T-helper 2 cell treated with Interferon-gamma antibody and Interleukin-4, amounts not matched to agents 5 μg/mL and 100 μg/mL, for 36 hours (primary cell): ENCODE measurements around the gene TMEM176A.

Source experiments
- DNase-seq: peaks from one replicate; pipeline ENCODE4 v3.0.0; 2021; ENCODE audit warnings: low spot score
- H3K27ac Mint-ChIP-seq: one replicate; pipeline ENCODE4 v1.8.0; 2021; ENCODE audit warnings: mild to moderate bottlenecking, mixed read lengths
- H3K27me3 Mint-ChIP-seq: one replicate; pipeline ENCODE4 v1.8.0; 2021; ENCODE audit warnings: low read depth, mixed read lengths
- H3K36me3 Mint-ChIP-seq: one replicate; pipeline ENCODE4 v1.8.0; 2021; ENCODE audit warnings: low read depth, mixed read lengths
- H3K4me1 Mint-ChIP-seq: one replicate; pipeline ENCODE4 v1.8.0; 2021; ENCODE audit warnings: low read depth, mixed read lengths
- H3K4me3 Mint-ChIP-seq: one replicate; pipeline ENCODE4 v1.8.0; 2022; ENCODE audit warnings: mild to moderate bottlenecking, moderate library complexity, mixed read lengths
- H3K9me3 Mint-ChIP-seq: one replicate; pipeline ENCODE4 v1.8.0; 2021; ENCODE audit warnings: mixed read lengths

Gene TMEM176A

DNA sequence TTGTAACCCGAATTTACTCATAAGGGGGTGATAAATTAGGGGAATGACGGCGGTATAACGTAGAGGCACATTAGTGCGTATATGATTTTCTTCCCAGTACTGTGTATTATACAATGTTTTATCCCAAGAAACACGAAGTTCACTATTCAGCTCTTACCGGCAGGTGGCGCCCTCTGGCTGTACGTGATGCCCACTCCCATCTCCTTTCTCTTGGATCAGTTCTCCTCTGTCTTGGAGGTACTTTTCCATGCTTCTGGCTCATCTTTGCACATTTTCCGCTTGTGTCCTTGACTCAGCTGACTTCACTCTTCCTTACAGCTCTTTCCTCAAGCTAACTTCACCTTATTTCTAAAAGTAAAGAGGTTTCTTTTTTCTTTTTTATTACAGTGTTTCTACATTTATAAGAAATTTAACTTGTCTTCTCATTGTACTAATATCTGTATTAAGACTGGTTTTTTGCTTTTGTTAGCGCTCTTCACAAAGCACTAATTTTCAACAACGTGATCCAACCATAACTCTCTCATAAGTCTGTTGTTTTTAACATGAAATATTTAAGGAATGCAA, 21.7 kb upstream of the TMEM176A start:
- Mint-ChIP-seq H3K4me1 (peaks cover 4% of the 10 kb centered on the region), H3K36me3 (no peaks in the 10 kb centered on the region), H3K27ac (no peak overlapping the region), H3K27me3 (peaks cover 41% of the 10 kb centered on the region), H3K4me3 (no peak overlapping the region), H3K9me3 (peaks cover 5% of the 10 kb centered on the region)
- peak; percentile 62 for DNase-seq

DNA sequence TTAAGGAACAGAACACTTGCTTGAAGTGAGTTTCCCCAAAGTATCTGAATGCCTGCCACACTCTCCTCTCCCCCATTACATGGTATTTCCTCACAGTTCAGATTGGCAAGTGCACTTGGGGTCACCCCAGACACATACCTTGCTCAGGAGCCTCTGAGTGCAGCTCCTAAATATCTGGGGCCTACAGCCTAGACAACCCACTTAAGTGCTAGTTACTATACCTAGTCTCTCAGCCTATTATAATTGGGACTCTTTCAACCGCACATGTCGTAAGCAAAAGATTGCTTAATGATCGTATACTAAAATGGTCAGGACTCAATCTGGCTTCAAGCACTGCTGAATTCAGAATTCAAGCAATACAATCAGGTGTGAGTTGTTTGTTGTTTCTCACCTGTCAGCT, 20.3 kb upstream of the TMEM176A start:
- H3K9me3 Mint-ChIP-seq, result no peaks in the 10 kb centered on the region
- H3K27me3 Mint-ChIP-seq, result peaks cover 32% of the 10 kb centered on the region
- DNase-seq, result no peak
- peaks cover 4% of the 10 kb centered on the region for H3K4me1 Mint-ChIP-seq
- no peak overlapping the region for H3K27ac Mint-ChIP-seq
- no peaks in the 10 kb centered on the region for H3K36me3 Mint-ChIP-seq
- no peak overlapping the region for H3K4me3 Mint-ChIP-seq

DNA sequence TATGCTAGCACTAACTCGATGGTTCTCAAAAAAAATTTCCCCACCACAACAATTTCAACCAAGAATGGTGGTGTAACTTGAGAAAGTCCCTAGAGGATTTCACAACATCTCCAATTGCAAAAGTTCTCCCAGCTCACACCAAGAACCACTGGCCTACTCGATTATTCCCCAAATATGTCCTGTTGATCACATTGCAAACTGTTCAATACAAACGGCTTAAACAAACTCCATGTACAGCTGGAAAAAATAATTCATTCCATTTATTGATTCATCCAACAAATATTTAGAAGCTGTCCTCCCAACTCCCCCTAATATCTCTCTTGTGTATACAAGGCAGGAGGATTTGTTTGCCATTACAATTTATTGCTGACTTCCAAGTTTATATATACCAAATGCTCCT, 19.5 kb upstream of the TMEM176A start:
- no peak overlapping the region for H3K4me3 Mint-ChIP-seq
- peaks cover 6% of the 10 kb centered on the region for H3K4me1 Mint-ChIP-seq
- H3K36me3 Mint-ChIP-seq, result no peaks in the 10 kb centered on the region
- no peak overlapping the region for H3K27ac Mint-ChIP-seq
- no peaks in the 10 kb centered on the region for H3K9me3 Mint-ChIP-seq
- H3K27me3 Mint-ChIP-seq, result peaks cover 32% of the 10 kb centered on the region
- no peak for DNase-seq

DNA sequence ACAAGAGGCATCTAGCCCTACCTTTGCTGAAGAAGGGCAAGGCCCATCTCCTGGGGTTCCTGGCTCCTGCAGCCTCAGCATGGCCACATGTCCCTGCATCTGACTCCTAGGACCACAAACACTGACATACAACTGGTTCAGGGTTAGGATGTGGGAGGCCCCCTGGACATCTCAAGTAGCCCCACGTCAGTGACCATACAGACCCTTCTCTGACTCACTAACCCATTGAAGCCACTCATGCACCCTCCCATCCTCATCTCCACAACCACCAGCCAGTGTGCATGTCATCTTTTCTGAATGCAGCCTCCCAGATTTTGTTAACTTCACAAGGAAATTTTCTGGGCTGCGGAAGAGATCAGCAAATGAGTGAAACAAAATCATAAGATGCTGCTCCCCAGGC, 18.6 kb upstream of the TMEM176A start:
- peaks cover 6% of the 10 kb centered on the region for H3K4me1 Mint-ChIP-seq

DNA sequence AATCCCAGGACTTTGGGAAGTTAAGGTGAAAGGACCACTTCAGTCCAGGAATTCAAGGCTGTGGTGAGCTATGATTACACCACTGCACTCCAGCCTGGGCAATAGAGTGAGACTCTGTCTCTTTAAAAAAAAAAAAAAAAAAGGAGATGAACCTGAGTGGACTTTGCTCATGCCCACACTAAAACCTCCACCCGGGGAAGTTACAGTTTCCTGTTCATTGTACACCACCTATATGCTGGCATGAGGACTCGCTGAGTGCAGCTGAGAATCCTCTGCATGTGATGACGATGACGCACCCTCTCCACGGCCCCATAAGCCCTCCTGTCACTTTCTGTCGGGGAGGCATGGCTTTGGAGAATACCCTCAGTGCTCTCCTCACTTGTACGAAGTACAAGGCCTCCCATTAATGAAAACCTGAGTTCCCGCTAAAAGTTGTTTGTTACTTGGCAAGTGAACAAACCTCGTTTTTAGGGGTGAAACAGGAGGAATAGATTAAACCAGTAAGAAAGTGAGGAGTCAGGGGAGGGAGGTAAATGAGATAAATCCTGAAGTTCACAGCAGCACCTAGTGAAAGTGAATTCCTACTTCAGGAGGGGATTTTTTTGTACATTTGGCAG, 16.3 kb upstream of the TMEM176A start:
- no peak for DNase-seq
- H3K4me1 Mint-ChIP-seq, result peaks cover 2% of the 10 kb centered on the region
- H3K4me3 Mint-ChIP-seq, result no peak overlapping the region
- H3K36me3 Mint-ChIP-seq, result no peaks in the 10 kb centered on the region
- no peaks in the 10 kb centered on the region for H3K9me3 Mint-ChIP-seq
- no peak overlapping the region for H3K27ac Mint-ChIP-seq
- H3K27me3 Mint-ChIP-seq, result peaks cover 25% of the 10 kb centered on the region

More for the DNA sequence above, 18.6 kb upstream of the TMEM176A start:
- H3K27ac Mint-ChIP-seq, result no peak overlapping the region
- no peak for DNase-seq
- H3K9me3 Mint-ChIP-seq, result no peaks in the 10 kb centered on the region
- no peaks in the 10 kb centered on the region for H3K36me3 Mint-ChIP-seq
- H3K27me3 Mint-ChIP-seq, result peaks cover 28% of the 10 kb centered on the region
- no peak overlapping the region for H3K4me3 Mint-ChIP-seq

DNA sequence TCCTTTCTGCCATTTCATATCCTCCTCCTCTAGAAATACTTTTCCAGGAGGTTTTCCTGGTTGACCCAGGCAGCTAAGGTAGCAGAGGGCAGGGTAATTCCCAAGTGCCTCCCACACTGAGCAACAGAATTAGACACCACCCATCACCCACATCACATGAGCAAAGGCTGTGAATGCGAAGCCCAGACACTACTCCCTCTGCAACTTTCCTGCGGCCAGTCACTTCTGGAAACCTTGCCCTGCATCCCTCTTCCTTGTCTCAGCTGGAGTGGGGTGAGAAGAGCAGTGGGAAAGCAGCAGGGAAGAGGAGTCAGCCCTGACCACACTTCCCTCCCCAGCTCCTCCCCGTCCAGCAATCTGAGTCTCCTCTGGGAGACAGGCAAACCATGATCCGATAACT, 15.6 kb upstream of the TMEM176A start:
- H3K27ac Mint-ChIP-seq, result no peak overlapping the region
- H3K4me1 Mint-ChIP-seq, result peaks cover 2% of the 10 kb centered on the region
- DNase-seq, result no peak
- no peaks in the 10 kb centered on the region for H3K9me3 Mint-ChIP-seq
- H3K27me3 Mint-ChIP-seq, result peaks cover 25% of the 10 kb centered on the region
- no peak overlapping the region for H3K4me3 Mint-ChIP-seq
- no peaks in the 10 kb centered on the region for H3K36me3 Mint-ChIP-seq

DNA sequence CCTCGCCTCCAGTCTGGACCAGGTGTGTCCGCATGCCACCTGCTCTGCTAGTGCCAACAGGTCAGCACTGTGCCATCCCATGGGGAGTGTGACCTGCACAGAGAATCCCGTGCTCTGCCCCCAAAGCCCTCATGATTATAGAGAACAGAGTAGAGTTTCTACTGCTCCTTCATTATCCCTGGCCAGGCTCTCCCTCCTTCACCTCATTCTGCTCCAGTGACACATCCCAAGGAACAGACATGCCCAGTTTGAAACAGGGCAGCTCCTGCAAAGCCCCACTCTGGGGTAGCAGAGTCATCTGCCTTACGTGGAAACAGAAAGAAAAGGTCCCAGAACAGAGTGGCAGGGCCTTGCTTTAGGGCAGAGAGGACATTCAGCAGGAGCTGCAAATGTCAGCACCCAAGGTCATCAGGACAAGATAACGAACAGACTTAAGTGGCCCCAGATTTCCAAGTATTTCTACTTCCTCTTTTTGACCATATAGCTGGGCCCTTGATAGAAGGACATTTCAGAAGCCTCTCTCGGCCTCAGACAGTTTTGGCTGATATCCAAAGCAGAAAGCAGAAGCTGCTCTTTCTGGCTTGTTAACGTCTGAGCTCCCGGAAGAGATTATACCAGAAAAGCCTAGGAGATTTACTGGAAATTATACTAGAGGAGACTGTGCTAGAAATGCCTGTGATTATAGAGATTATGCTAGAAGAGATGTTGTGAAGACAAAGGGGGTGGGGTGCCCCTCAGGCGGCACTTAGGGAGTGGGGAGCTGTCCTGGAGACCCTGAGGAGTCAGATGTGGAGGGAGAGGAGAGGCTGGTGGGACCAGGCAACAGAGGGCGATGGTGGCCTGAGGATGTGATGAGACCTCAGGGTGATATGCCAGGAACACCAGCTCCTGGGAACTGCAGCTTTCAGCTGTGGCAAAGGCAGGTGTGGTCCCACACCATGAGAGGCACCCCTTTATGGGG, 13.0 kb upstream of the TMEM176A start:
- H3K4me1 Mint-ChIP-seq, result peaks cover 2% of the 10 kb centered on the region
- H3K36me3 Mint-ChIP-seq, result no peaks in the 10 kb centered on the region
- no peak for DNase-seq
- H3K27me3 Mint-ChIP-seq, result peaks cover 25% of the 10 kb centered on the region
- H3K27ac Mint-ChIP-seq, result no peak overlapping the region
- H3K4me3 Mint-ChIP-seq, result no peak overlapping the region
- no peaks in the 10 kb centered on the region for H3K9me3 Mint-ChIP-seq

DNA sequence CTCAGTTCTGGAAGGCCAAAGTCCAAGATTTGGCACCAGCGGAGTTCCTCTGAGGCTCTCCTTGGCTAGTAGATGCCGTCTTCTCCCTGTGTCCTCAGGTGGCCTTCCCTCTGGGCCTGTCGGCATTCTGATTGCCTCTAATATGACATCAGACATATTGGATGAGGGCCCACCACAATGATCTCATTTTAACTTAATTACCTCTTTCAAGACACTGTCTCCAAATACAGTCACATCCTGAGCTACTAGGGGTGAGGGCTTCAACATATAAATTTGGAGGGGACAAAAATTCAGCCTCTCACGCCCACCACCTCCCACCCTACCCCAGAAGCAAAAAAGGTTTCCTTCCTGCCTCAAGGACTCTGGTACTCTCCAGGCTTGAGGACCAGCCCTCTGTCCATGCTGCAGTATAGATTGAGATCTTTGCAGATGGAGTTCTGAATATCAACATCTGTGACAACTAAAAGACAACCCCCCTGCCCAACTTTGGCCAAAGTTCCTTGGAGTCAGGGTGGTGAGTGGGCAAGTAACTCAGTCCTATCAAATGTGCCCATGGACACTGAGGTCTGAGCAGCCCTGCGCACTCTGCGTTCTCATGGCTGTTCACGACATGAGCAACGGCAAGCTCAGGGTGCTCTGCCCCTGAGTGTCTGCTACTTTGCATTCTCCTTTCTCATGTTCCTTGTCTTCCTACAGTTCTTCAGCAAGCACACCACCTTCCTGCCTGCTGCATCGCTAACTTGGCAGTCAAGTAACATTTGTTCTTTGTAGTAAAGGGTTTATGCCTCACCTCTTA, 11.9 kb upstream of the TMEM176A start:
- H3K36me3 Mint-ChIP-seq, result no peaks in the 10 kb centered on the region
- no peak overlapping the region for H3K27ac Mint-ChIP-seq
- DNase-seq, result no peak
- peaks cover 23% of the 10 kb centered on the region for H3K27me3 Mint-ChIP-seq
- peaks cover 2% of the 10 kb centered on the region for H3K4me1 Mint-ChIP-seq
- no peak overlapping the region for H3K4me3 Mint-ChIP-seq
- H3K9me3 Mint-ChIP-seq, result no peaks in the 10 kb centered on the region

DNA sequence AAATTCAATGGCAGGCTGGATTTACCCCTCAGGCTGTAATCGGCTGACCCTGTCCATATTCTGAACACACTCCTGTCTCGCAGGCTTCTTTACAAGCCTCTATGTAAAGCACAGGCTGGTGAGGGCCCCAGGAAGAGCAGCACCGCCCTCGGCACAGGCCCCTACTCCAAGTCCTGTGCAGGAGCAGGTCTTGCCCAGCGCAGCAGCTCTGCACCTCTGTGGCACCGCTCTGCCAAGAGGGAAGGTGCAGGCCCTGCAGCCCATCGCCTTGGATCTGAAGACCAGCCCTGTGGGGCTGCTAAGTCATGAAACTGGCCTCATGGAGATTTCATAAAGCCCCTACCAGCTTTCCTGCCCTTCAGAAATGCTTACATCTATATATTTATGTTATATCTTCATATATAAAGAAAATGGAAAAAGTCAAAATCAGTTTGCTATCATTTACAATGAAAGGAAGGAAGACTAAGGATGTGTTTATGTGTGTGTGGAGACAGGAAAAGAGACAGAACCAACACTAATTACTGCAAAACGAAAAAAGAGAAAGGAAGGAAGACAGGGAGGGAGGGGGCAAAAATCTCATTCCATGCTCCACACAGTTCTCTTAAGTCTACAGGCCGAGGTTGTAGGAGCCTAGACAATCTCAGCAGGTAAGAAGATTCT, 10.0 kb upstream of the TMEM176A start:
- no peaks in the 10 kb centered on the region for H3K9me3 Mint-ChIP-seq
- H3K27me3 Mint-ChIP-seq, result peaks cover 22% of the 10 kb centered on the region
- DNase-seq, result no peak
- no peak overlapping the region for H3K27ac Mint-ChIP-seq
- no peaks in the 10 kb centered on the region for H3K36me3 Mint-ChIP-seq
- H3K4me3 Mint-ChIP-seq, result no peak overlapping the region
- H3K4me1 Mint-ChIP-seq, result peaks cover 2% of the 10 kb centered on the region

DNA sequence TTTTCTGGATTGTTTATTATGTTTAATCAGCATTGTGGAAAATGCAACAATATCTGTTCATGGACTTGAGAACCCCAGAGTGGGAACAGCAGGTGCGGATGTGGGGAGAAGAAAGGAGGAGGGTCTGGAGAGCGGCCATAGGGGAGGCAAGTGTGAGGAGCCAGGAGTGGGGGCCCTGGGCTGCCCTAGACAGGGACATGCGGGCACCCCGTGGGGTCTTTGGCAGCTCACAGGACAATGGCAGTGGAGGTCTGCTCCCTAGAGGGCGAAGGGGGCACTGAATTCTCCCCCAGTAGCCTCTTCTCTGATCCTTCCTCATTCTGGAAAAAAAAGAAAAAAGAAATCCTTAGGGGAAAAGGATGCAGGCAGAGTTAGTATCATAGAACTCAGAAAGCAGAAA, 9.3 kb upstream of the TMEM176A start:
- Mint-ChIP-seq H3K4me3 (no peak overlapping the region), H3K4me1 (no peaks in the 10 kb centered on the region), H3K9me3 (no peaks in the 10 kb centered on the region), H3K27ac (no peak overlapping the region), H3K36me3 (no peaks in the 10 kb centered on the region), H3K27me3 (peaks cover 23% of the 10 kb centered on the region)
- no peak for DNase-seq

DNA sequence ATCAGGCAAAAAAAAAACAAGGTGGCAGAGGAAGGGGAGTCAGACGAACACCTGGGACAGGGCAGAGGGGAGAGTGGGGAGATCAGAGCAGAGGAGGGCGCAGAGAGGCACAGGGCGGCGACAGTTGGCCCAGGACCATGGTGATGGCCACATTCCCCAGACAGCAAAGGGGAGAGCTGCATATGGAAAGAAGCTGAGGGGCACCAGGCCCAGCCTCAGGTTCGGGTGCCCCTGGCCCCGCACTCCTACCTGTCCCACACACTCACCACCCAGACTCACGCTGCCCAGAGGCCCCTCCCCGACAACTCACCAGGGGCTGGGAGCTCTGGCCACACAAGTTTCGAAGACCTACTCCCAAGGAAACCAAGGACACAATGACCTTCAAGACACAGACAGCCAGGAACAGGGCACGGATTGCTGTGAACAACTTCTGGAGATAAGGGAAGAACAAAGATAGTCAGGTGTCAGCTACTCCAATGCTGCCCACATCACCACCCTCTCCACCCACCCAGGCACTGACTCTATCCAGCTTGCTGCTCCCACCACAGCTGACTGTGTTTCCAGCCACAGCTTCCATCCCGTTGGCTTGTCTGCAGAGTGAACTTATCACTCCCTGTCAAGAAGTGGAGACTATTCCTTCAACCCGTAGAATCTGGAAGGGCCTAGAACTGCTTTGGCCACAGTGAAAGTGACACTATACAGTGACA, 8.7 kb upstream of the TMEM176A start:
- Mint-ChIP-seq H3K27ac (no peak overlapping the region), H3K4me1 (no peaks in the 10 kb centered on the region), H3K4me3 (no peak overlapping the region), H3K9me3 (no peaks in the 10 kb centered on the region), H3K36me3 (no peaks in the 10 kb centered on the region), H3K27me3 (peaks cover 25% of the 10 kb centered on the region)
- DNase-seq, result no peak

DNA sequence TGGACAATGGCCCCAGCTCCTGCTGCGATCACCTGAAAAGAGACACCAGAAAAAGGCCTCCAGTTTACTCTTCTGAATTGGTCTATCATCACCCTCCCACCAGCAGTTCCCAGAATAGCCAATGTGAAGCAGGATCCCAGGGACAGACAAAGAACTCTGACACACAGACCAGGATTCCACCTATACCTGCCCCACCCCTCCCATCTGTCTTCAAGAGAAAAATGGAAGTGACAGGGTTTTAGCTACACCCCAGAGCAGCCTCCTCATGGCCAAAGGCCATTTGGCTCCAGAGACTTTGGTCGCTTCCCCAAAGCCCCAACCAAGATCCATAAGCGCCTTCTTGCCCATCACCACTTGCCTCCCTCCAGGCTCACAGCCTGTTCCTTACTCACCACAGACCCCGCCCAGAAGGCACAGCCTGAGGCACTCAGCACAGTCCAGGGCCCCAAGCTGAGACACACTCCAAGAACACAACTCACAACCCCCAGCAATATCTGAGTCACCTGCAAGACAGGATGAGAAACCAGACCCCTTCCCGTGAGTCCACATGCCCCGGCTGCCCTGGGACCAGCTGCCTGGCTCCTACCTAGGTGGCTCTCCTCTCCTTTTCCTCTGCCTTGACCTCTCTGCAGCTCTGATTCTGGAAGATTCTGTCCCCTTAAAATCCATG, 6.9 kb upstream of the TMEM176A start:
- H3K4me1 Mint-ChIP-seq, result no peaks in the 10 kb centered on the region
- no peaks in the 10 kb centered on the region for H3K9me3 Mint-ChIP-seq
- H3K27me3 Mint-ChIP-seq, result peaks cover 29% of the 10 kb centered on the region

More for the DNA sequence above, 6.9 kb upstream of the TMEM176A start:
- H3K36me3 Mint-ChIP-seq, result no peaks in the 10 kb centered on the region
- H3K4me3 Mint-ChIP-seq, result no peak overlapping the region
- no peak for DNase-seq
- H3K27ac Mint-ChIP-seq, result no peak overlapping the region
